T47D (cell line): ENCODE results near the gene S100A7.

Experiments used
- DNase-seq, 2 experiments: peaks; one replicate each; pipeline versions ENCODE4 v3.0.0 to v3.0.0-alpha.2; 2011 to 2012; ENCODE audit warnings: low read depth in 1 of 2, low spot score in 1 of 2
- JUND ChIP-seq: IDR thresholded peaks from 2 replicates; pipeline ENCODE4 v1.6.1; 2012; ENCODE audit warnings: low read depth
- in situ Hi-C: cut with HindIII; loops from 2 replicates; pipeline ENCODE4 v1.10.0; 2016; ENCODE audit warnings: low sequenced_read_pairs, low pct_unique_long_range_greater_than_20kb

S100A7 gene

GRCh38 chr1:153490272-153491051 is 30.0 kb upstream of the S100A7 start:
- in situ Hi-C loops = no loop called here
- TF ChIP-seq JUND = no peak
- no peak for DNase-seq

- in situ Hi-C loops = no loop called here
- no peak for TF ChIP-seq JUND
- no peak for DNase-seq
Measured at GRCh38 chr1:153488731-153489130, 28.3 kb upstream of the S100A7 start.

GRCh38 chr1:153487707-153488106 is 27.3 kb upstream of the S100A7 start:
- no peak for DNase-seq
- in situ Hi-C loops = no loop called here
- no peak for TF ChIP-seq JUND

- no peak for TF ChIP-seq JUND
- in situ Hi-C loops = no loop called here
- DNase-seq = no peak
Measured at GRCh38 chr1:153485863-153486262, 25.4 kb upstream of the S100A7 start.

- no peak for DNase-seq
- in situ Hi-C loops = no loop called here
- no peak for TF ChIP-seq JUND
Measured at GRCh38 chr1:153483776-153484175, 23.3 kb upstream of the S100A7 start.

- in situ Hi-C loops = no loop called here
Measured at GRCh38 chr1:153481124-153481523, 20.7 kb upstream of the S100A7 start.

GRCh38 chr1:153478692-153479618 is 18.5 kb upstream of the S100A7 start:
- no peak for TF ChIP-seq JUND
- DNase-seq = no peak
- in situ Hi-C loops = no loop called here

More at GRCh38 chr1:153481124-153481523, 20.7 kb upstream of the S100A7 start:
- TF ChIP-seq JUND = no peak
- no peak for DNase-seq

- in situ Hi-C loops = no loop called here
- TF ChIP-seq JUND = no peak
- no peak for DNase-seq
Measured at GRCh38 chr1:153478047-153478691, 17.7 kb upstream of the S100A7 start.

- no peak for DNase-seq
- in situ Hi-C loops = no loop called here
- no peak for TF ChIP-seq JUND
Measured at GRCh38 chr1:153476491-153477093, 16.1 kb upstream of the S100A7 start.

GRCh38 chr1:153475282-153475681 is 14.8 kb upstream of the S100A7 start:
- in situ Hi-C loops = no loop called here

GRCh38 chr1:153474347-153474746 is 13.9 kb upstream of the S100A7 start:
- TF ChIP-seq JUND = no peak
- no peak for DNase-seq
- in situ Hi-C loops = no loop called here

More at GRCh38 chr1:153475282-153475681, 14.8 kb upstream of the S100A7 start:
- TF ChIP-seq JUND = no peak
- no peak for DNase-seq

GRCh38 chr1:153470707-153471106 is 10.3 kb upstream of the S100A7 start:
- in situ Hi-C loops = no loop called here
- DNase-seq = no peak
- TF ChIP-seq JUND = no peak
